CD4-positive, alpha-beta T cell treated with Interleukin-12 subunit alpha and Interleukin-12 subunit beta, for 1 hour (primary cell): ENCODE results near the gene SULT2B1.
"Not testable (repeated sequence)": the region's sequence is repeated elsewhere in the genome, so short reads cannot be mapped to it uniquely, and the experiment has no call there.

Source experiments
- DNase-seq: peaks from one replicate; pipeline ENCODE4 v3.0.0-alpha.2; 2020

Gene SULT2B1

DNA sequence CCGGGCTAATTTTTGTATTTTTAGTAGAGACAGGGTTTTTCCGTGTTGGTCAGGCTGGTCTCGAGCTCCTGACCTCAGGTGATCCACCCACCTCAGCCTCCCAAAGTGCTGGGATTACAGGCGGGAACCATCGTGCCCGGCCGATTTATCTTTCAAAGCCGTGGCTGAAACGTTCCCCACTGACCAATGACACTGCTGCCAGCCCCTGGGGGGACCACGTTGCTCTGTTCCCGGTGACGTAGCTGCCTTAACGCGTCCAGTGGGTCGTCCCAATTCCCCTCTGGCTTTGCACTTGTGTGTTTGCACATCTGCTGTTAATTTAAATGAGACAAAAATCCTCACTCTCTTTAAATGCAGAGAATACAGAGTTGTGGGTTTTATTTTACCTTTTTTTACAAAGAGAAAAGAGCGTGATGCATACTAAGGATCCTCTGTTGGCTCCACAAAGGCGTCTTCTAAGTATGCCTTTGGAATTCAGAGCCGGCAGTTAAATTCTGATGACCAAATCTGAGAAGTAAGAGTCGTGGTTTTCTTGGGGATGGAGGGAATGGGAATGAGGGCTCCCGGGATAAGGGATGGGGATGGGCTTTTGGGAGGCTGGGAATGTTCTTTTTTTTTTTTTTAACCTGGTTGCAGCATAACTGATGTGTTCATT is 21.8 kb upstream of the SULT2B1 start:
- DNase-seq = no peak

- no peak for DNase-seq
These were observed 21.2 kb upstream of the SULT2B1 start for GRCh38 chr19:48530770-48531169.

DNA sequence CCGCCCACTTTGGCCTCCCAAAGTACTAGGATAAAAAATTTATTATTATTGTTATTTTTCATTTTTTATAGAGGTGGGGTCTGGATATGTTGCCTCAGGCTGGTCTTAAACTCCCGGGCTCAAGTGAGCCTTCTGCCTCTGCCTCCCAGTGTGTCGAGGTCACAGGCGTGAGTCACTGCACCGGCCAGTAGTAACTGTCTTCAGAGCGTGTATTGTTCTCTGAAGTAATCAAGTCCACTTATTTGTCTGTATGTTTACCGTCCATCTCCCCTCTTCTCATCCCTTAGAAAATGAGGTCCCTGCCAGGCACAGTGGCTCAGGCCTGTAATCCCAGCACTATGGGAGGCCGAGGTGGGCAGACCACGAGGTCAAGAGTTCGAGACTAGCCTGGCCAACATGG is 18.2 kb upstream of the SULT2B1 start:
- DNase-seq = no peak

GRCh38 chr19:48537541-48537940 is 14.4 kb upstream of the SULT2B1 start:
- DNase-seq = no peak

GRCh38 chr19:48538057-48538456 is 13.9 kb upstream of the SULT2B1 start:
- not testable (repeated sequence) for DNase-seq

- DNase-seq = no peak
These were observed 12.4 kb upstream of the SULT2B1 start for GRCh38 chr19:48539503-48540096.

GRCh38 chr19:48540110-48540509 is 11.9 kb upstream of the SULT2B1 start:
- no peak for DNase-seq

GRCh38 chr19:48541813-48542212 is 10.2 kb upstream of the SULT2B1 start:
- DNase-seq = no peak

- no peak for DNase-seq
These were observed 8.8 kb upstream of the SULT2B1 start for GRCh38 chr19:48543121-48543710.

GRCh38 chr19:48544856-48545750 is 6.9 kb upstream of the SULT2B1 start:
- DNase-seq = no peak

DNA sequence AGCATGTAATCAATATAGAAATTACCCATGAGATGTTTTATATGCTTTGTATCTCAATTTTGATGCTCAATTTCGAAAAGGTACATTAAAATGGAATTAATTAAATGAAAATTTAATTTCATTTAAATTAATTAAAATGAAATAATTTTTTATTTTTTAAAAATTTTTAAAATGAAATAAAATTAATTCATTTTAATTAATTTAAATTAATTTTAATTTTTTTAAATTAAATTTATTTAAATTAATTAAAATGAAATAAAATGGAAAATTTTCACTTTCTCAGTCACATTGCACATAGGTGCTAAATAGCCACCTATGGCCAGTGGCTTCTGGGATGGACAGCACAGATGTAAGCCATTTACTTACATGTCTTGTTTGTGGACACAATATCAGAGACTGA is 4.2 kb upstream of the SULT2B1 start:
- DNase-seq = no peak

GRCh38 chr19:48548253-48548911 is 3.6 kb upstream of the SULT2B1 start:
- DNase-seq = no peak

DNA sequence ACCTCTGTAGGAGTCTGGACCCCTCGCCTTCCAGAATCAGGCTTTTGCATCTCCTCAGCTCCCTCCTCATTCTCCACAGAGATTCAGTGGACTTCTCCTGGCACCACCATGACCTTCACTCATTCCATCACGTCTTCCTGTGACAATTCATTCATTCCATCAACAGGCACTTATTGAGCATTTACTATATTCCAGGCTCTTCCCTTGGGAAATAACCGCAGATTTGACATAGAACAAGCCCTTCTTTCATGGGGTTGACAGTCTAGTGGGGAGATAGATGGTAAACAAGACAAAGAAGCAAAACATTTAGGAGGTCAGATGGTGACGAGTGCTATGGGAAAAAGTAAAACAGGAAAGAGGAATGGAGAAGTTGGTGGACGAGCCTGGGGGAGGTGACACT is 2.6 kb upstream of the SULT2B1 start:
- no peak for DNase-seq

DNA sequence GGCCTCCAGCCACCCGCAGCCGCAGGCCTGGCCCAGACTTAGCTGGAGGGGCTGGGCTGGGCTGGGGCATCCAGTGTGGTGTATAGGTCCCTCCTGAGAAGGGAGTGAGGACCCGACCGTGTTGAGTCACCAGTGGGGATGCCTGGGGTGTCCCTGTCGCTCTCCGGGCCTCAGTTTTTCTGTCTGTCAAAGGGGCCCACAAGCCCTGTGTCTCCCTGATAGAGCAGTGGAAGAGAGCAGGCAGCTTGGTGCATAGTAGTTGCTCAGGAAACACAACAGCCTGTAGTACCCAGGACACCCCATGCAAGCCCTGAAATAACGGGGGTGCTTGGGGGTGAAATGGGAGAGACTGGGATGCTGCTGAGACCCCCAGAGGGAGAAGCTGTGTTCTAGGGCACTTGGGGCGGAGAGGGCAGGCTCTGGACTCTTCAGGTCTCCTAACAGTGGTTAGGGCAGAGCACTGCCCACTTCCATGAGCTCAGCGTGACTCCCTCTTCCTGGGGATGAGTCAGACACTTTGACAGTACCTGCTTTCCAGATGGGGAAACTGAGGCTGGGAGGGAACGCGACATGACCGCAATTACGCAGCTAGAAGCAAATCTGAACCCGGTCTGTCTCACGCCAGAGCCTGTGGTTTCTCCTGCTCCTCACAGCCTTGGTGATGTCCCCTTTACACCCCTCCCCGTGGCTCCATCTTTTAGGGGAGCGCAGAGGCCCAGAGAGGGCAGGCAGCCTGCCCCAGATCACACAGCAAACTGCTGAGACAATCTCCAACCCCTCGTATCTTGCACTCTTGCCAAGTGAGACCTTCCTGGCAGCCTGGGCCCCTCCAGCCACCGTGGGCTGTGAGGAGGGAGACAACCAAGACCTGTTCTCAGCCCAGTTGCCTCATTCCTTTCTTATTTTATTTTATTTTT is 692 bp downstream of the SULT2B1 start:
- DNase-seq = no peak

DNA sequence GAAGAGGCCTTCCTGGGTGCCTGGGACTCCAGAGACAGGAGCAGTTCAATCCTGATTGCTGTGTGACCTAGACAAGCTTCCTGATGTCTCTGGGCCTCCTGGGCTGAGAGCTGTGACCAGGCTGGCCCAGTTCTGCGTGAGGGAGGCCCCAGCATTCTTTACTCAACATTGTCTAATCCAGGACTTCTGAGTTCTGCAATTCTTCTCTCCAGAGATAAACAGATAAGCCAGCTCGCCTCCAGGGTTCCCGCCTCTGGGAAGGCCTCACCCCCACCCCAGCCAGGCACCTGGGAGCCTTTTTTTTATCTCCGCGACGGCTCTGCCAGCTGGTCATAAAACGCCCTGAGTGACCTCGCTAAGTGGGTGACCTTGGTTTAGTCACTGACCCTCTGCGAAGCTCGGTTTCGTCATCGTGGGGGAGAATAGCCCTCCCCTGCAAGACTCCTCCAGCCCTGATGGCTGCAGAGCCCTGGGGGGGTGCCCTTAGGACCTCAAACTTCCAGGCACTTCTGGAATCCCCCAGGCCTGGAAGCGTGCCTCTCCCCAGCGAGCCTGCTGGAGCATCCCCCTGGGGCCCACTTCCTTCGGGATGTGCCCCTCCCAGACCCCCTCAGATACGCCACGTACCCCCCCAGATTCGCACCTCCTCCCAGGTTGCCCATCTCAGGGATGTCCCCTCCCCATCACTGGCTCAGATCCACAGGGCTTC is 1.9 kb downstream of the SULT2B1 start:
- no peak for DNase-seq

DNA sequence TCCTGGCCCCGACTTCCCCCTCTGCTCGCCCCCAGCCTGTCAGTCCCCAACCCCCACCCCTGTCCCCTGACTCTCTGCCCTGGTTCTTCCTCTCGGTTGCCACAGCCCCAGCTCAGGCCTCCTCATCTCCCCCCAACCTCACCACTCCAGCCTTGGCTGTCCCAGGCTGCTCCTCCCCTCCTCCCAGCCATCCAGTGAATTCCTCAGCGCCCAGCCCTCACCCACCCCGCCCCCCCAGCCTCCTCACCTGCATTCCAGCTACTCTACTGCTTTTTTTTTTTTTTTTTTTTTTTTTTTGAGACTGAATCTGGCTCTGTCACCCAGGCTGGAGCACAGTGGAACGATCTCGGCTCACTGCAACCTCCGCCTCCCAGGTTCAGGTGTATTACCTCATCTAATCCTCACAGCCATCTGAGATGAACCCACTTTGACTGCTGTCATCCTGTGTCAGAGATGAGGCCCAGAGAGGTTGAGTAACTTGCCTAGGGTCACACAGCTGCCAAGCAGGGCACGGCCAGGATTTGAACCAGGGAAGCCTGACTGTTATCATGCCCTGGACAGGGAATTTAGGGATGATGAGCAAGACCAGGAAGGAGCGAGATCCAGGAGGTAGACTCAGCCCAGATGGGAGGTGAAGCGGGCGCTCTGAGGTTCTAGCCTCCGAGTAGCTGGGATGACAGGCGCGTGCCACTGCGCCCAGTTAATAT is 2.6 kb downstream of the SULT2B1 start:
- no peak for DNase-seq

DNA sequence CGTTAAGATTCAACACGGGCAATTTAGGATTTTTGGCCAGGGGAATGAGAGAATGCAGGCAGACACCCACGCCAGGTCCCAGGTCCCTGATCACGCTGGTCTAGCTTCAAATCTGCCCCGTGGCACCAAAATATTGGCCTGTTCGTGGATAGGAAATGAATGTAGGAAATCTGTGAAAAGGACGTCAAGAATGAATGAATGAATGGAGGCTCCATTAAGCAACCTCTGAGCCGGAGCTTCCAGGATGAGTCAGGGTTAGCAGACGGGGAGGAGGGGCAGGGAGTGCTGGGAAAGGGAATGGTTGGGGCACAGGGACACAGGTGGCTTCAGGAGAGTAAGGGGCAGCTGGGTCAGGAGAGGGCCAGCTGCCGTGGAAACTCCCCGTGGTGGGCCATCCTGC is 4.2 kb downstream of the SULT2B1 start:
- DNase-seq = no peak

GRCh38 chr19:48556825-48557224 is 4.9 kb downstream of the SULT2B1 start:
- DNase-seq = no peak

DNA sequence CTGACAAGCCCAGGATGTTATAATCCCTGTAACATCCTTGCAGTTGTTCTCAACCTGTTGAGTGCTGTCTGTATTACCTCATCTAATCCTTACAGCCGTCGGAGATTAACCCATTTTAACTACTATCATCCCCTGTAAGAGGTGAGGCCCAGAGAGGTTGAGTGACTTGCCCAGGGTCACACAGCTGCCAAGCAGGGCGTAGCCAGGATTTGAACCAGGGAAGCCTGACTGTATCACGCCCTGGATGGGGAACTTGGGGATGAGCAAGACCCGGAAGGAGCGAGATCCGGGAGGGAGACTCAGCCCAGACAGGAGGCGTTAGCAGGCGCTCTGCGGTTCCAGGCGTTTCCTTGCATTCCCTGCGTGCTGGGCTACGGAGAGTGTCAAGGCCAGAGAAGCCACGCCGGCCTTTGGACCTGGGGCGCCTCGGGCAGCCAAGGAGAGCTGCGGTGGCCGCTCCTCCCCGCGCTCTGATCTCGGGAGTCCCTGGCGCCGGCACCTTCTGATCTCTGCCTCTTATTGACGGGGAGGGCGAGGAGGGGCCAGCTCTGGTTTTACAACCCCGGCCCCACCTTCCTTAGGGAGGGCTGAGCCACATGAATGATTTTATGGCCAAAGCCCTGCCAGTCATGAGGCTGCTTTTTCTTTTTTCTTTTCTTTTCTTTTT is 6.2 kb downstream of the SULT2B1 start:
- DNase-seq = no peak

- DNase-seq = peak; percentile 7
These were observed 8.1 kb downstream of the SULT2B1 start for GRCh38 chr19:48560095-48560530.
